ENCODE data around the gene PEPD. TPM values are rescaled to one million over a fixed set of nuclear protein-coding genes. Genes with fewer than 3 reads are reported as not detected.

PEPD gene
- polyA plus RNA-seq, 4 donors: 159 to 1,330 (median 491) TPM

GRCh38 chr19:33508431-33508830 lies 13.2 kb downstream of the PEPD start:
- Histone ChIP-seq H3K27me3 (ENCODE audit: control insufficient read depth in 3 of 3, insufficient read depth in 3 of 3, low read length in 3 of 3) (no peaks in the 10 kb centered on the region), H3K27ac (ENCODE audit: low read depth in 1 of 3, low read length in 2 of 3) (no peak overlapping the region), H3K9me3 (ENCODE audit: control insufficient read depth in 2 of 2, insufficient read depth in 1 of 2, low read depth in 1 of 2, low read length in 1 of 2) (no peaks in the 10 kb centered on the region), H3K36me3 (ENCODE audit: control insufficient read depth in 3 of 3, insufficient read depth in 2 of 3, low read depth in 1 of 3, low read length in 3 of 3) (peaks cover 0 to 72% (median 20%) of the 10 kb centered on the region in 3 donors), H3K4me1 (ENCODE audit: control insufficient read depth in 3 of 3, insufficient read depth in 2 of 3, low read depth in 1 of 3, low read length in 2 of 3) (no peaks in the 10 kb centered on the region), H3K4me3 (ENCODE audit: low read depth in 1 of 3, low read length in 3 of 3) (no peak overlapping the region)
- DNase-seq: no peak
- FAIRE-seq: no peak
- 87 to 90% (median 88%) methylated on average over 12 of the region's 12 CpGs for WGBS, 3 donors

DNA sequence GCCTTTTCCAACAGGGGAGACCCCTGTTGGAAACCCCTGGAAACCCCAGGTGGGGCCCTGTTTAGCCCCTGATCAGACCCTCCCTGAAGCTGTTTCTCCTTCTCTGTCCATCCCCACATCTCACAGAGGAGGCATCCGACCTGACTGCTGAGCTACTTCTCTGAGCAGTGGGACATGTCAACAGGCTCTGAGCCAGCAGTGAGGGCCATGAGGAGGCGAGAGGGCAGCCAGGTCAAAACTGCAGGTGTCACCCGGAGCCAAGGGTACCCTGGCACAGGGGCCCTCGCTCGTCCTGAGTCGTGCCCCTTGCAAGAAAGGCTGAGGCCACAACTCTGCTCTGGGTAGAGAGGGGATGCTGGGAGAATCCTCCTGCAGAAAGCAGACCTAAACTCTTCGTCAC lies 13.6 kb downstream of the PEPD start:
- no peak overlapping the region for H3K27ac ChIP-seq (ENCODE audit: low read depth in 1 of 3, low read length in 2 of 3)
- H3K4me3 ChIP-seq (ENCODE audit: low read depth in 1 of 3, low read length in 3 of 3): no peak overlapping the region
- DNase-seq: no peak
- WGBS, 3 donors: 88 to 92% (median 89%) methylated on average over 7 of the region's 7 CpGs
- no peaks in the 10 kb centered on the region for H3K27me3 ChIP-seq (ENCODE audit: control insufficient read depth in 3 of 3, insufficient read depth in 3 of 3, low read length in 3 of 3)
- peaks cover 0 to 76% (median 20%) of the 10 kb centered on the region in 3 donors for H3K36me3 ChIP-seq (ENCODE audit: control insufficient read depth in 3 of 3, insufficient read depth in 2 of 3, low read depth in 1 of 3, low read length in 3 of 3)
- FAIRE-seq: no peak
- H3K9me3 ChIP-seq (ENCODE audit: control insufficient read depth in 2 of 2, insufficient read depth in 1 of 2, low read depth in 1 of 2, low read length in 1 of 2): no peaks in the 10 kb centered on the region
- no peaks in the 10 kb centered on the region for H3K4me1 ChIP-seq (ENCODE audit: control insufficient read depth in 3 of 3, insufficient read depth in 2 of 3, low read depth in 1 of 3, low read length in 2 of 3)

- Histone ChIP-seq H3K9me3 (ENCODE audit: control insufficient read depth in 2 of 2, insufficient read depth in 1 of 2, low read depth in 1 of 2, low read length in 1 of 2) (no peaks in the 10 kb centered on the region), H3K4me3 (ENCODE audit: low read depth in 1 of 3, low read length in 3 of 3) (no peak overlapping the region), H3K27me3 (ENCODE audit: control insufficient read depth in 3 of 3, insufficient read depth in 3 of 3, low read length in 3 of 3) (no peaks in the 10 kb centered on the region), H3K4me1 (ENCODE audit: control insufficient read depth in 3 of 3, insufficient read depth in 2 of 3, low read depth in 1 of 3, low read length in 2 of 3) (no peaks in the 10 kb centered on the region), H3K27ac (ENCODE audit: low read depth in 1 of 3, low read length in 2 of 3) (no peak overlapping the region), H3K36me3 (ENCODE audit: control insufficient read depth in 3 of 3, insufficient read depth in 2 of 3, low read depth in 1 of 3, low read length in 3 of 3) (peaks cover 0 to 77% (median 21%) of the 10 kb centered on the region in 3 donors)
- 75 to 81% (median 79%) methylated on average over 24 of the region's 24 CpGs for WGBS, 3 donors
- no peak for FAIRE-seq
- DNase-seq: no peak
These were observed 14.3 kb downstream of the PEPD start for GRCh38 chr19:33507021-33507956.

DNA sequence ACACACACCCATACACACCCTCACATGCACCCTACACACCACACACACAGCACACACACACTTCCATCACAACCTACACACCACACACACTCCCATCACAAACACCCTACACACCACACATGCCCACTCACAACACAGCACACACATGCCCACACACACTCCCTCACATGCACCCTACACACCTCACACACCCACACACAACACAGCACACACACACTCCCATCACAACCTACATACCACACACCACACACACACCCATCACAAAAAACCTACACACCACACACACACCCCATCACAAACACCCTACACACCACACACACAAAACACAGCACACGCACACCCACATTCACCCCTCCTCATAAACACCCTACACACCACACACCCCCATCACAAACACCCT lies 15.1 kb downstream of the PEPD start:
- no peaks in the 10 kb centered on the region for H3K9me3 ChIP-seq (ENCODE audit: control insufficient read depth in 2 of 2, insufficient read depth in 1 of 2, low read depth in 1 of 2, low read length in 1 of 2)
- DNase-seq (no peak), FAIRE-seq (no peak)
- 92 to 100% (median 100%) methylated on average over 1 of the region's 1 CpG for WGBS, 3 donors
- H3K4me1 ChIP-seq (ENCODE audit: control insufficient read depth in 3 of 3, insufficient read depth in 2 of 3, low read depth in 1 of 3, low read length in 2 of 3): no peaks in the 10 kb centered on the region
- H3K27me3 ChIP-seq (ENCODE audit: control insufficient read depth in 3 of 3, insufficient read depth in 3 of 3, low read length in 3 of 3): no peaks in the 10 kb centered on the region
- no peak overlapping the region for H3K4me3 ChIP-seq (ENCODE audit: low read depth in 1 of 3, low read length in 3 of 3)
- no peak overlapping the region for H3K27ac ChIP-seq (ENCODE audit: low read depth in 1 of 3, low read length in 2 of 3)
- H3K36me3 ChIP-seq (ENCODE audit: control insufficient read depth in 3 of 3, insufficient read depth in 2 of 3, low read depth in 1 of 3, low read length in 3 of 3): peaks cover 0 to 76% (median 21%) of the 10 kb centered on the region in 3 donors

GRCh38 chr19:33505823-33506222 lies 15.8 kb downstream of the PEPD start:
- FAIRE-seq: no peak
- H3K27me3 ChIP-seq (ENCODE audit: control insufficient read depth in 3 of 3, insufficient read depth in 3 of 3, low read length in 3 of 3): no peaks in the 10 kb centered on the region
- H3K27ac ChIP-seq (ENCODE audit: low read depth in 1 of 3, low read length in 2 of 3): no peak overlapping the region
- H3K9me3 ChIP-seq (ENCODE audit: control insufficient read depth in 2 of 2, insufficient read depth in 1 of 2, low read depth in 1 of 2, low read length in 1 of 2): no peaks in the 10 kb centered on the region
- no peaks in the 10 kb centered on the region for H3K4me1 ChIP-seq (ENCODE audit: control insufficient read depth in 3 of 3, insufficient read depth in 2 of 3, low read depth in 1 of 3, low read length in 2 of 3)
- DNase-seq: no peak
- peaks cover 0 to 74% (median 21%) of the 10 kb centered on the region in 3 donors for H3K36me3 ChIP-seq (ENCODE audit: control insufficient read depth in 3 of 3, insufficient read depth in 2 of 3, low read depth in 1 of 3, low read length in 3 of 3)
- no peak overlapping the region for H3K4me3 ChIP-seq (ENCODE audit: low read depth in 1 of 3, low read length in 3 of 3)
- WGBS, 3 donors: 96 to 100% (median 99%) methylated on average over 1 of the region's 1 CpG

GRCh38 chr19:33505148-33505547 lies 16.4 kb downstream of the PEPD start:
- DNase-seq (no peak), FAIRE-seq (no peak)
- Histone ChIP-seq H3K27me3 (ENCODE audit: control insufficient read depth in 3 of 3, insufficient read depth in 3 of 3, low read length in 3 of 3) (no peaks in the 10 kb centered on the region), H3K4me3 (ENCODE audit: low read depth in 1 of 3, low read length in 3 of 3) (no peak overlapping the region), H3K9me3 (ENCODE audit: control insufficient read depth in 2 of 2, insufficient read depth in 1 of 2, low read depth in 1 of 2, low read length in 1 of 2) (no peaks in the 10 kb centered on the region), H3K4me1 (ENCODE audit: control insufficient read depth in 3 of 3, insufficient read depth in 2 of 3, low read depth in 1 of 3, low read length in 2 of 3) (no peaks in the 10 kb centered on the region), H3K36me3 (ENCODE audit: control insufficient read depth in 3 of 3, insufficient read depth in 2 of 3, low read depth in 1 of 3, low read length in 3 of 3) (peaks cover 0 to 74% (median 18%) of the 10 kb centered on the region in 3 donors), H3K27ac (ENCODE audit: low read depth in 1 of 3, low read length in 2 of 3) (no peak overlapping the region)
- 89 to 98% (median 92%) methylated on average over 15 to 16 of the region's 16 CpGs for WGBS, 3 donors

- Histone ChIP-seq H3K4me3 (ENCODE audit: low read depth in 1 of 3, low read length in 3 of 3) (no peak overlapping the region), H3K9me3 (ENCODE audit: control insufficient read depth in 2 of 2, insufficient read depth in 1 of 2, low read depth in 1 of 2, low read length in 1 of 2) (no peaks in the 10 kb centered on the region), H3K36me3 (ENCODE audit: control insufficient read depth in 3 of 3, insufficient read depth in 2 of 3, low read depth in 1 of 3, low read length in 3 of 3) (peaks cover 0 to 74% (median 15%) of the 10 kb centered on the region in 3 donors), H3K4me1 (ENCODE audit: control insufficient read depth in 3 of 3, insufficient read depth in 2 of 3, low read depth in 1 of 3, low read length in 2 of 3) (no peaks in the 10 kb centered on the region), H3K27me3 (ENCODE audit: control insufficient read depth in 3 of 3, insufficient read depth in 3 of 3, low read length in 3 of 3) (no peaks in the 10 kb centered on the region), H3K27ac (ENCODE audit: low read depth in 1 of 3, low read length in 2 of 3) (no peak overlapping the region)
- 90 to 96% (median 94%) methylated on average over 5 of the region's 5 CpGs for WGBS, 3 donors
- DNase-seq (no peak), FAIRE-seq (no peak)
These were observed 17.5 kb downstream of the PEPD start for GRCh38 chr19:33504058-33504444.

DNA sequence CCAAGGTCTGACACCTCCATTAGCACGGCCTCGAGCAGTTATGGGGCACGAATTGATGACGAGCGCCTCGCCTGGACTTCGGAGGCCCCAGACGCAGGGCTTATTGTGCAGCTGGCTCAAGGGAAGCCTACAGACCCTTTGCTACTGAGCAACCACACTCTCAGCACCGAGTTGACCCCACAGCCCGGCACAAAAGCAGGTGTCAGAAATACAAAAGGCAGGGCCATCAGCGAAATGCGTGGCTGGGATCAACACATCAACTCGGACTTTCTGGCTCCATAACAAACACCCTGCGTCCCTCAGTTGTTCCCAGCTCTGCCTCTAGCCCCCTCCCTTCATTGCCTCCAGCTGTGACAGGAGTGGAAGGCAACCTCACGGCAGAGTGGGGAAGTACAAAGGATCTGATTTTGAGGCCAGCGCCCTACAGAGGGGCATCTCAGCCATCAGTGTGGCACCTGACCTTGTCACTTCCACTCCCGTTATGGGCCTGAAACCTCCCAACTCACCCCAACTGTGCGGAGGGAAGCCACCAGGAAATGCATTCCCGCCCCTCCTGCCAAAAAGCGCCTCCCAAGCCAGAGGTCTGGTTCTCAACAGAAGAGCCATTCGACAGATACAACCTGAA lies 18.0 kb downstream of the PEPD start:
- no peak for DNase-seq
- Histone ChIP-seq H3K4me1 (ENCODE audit: control insufficient read depth in 3 of 3, insufficient read depth in 2 of 3, low read depth in 1 of 3, low read length in 2 of 3) (no peaks in the 10 kb centered on the region), H3K27me3 (ENCODE audit: control insufficient read depth in 3 of 3, insufficient read depth in 3 of 3, low read length in 3 of 3) (no peaks in the 10 kb centered on the region), H3K36me3 (ENCODE audit: control insufficient read depth in 3 of 3, insufficient read depth in 2 of 3, low read depth in 1 of 3, low read length in 3 of 3) (peaks cover 0 to 74% (median 17%) of the 10 kb centered on the region in 3 donors), H3K9me3 (ENCODE audit: control insufficient read depth in 2 of 2, insufficient read depth in 1 of 2, low read depth in 1 of 2, low read length in 1 of 2) (no peaks in the 10 kb centered on the region), H3K4me3 (ENCODE audit: low read depth in 1 of 3, low read length in 3 of 3) (no peak overlapping the region), H3K27ac (ENCODE audit: low read depth in 1 of 3, low read length in 2 of 3) (no peak overlapping the region)
- FAIRE-seq: no peak
- WGBS, 3 donors: 88 to 94% (median 93%) methylated on average over 21 of the region's 21 CpGs
